Measurements from ENCODE around the gene ATMIN. TPM values are rescaled to one million over a fixed set of nuclear protein-coding genes. Genes with fewer than 3 reads are reported as not detected.

The ATMIN gene
- polyA plus RNA-seq (2013, experiment 1 of 2) = 53.2 TPM
- 52.6 TPM for polyA plus RNA-seq (2013, experiment 2 of 2)

GRCh38 chr16:81035398-81035974 is at the start of gene ATMIN:
Gene ATMIN, plus strand, starts transcription at chr16:81035842. Its CDS starts 29 bp downstream, at chr16:81035871.
- H3K36me3 ChIP-seq (ENCODE audit: insufficient read depth, low read length) = peaks cover 32% of the 10 kb centered on the region
- H3K4me1 ChIP-seq (ENCODE audit: insufficient read depth, low read length) = no peaks in the 10 kb centered on the region; the same call in 1 of the 2 replicates
- no peaks in the 10 kb centered on the region for H3K27me3 ChIP-seq (ENCODE audit: insufficient read depth, low read length)
- 9% methylated on average over 54 of the region's 54 CpGs for WGBS
- peak within 1 kb of the TSS; percentile 89 for H3K4me3 ChIP-seq (ENCODE audit: low read length)
- peak within 1 kb of the TSS; percentile 54; the same call in 1 of the 2 replicates for H3K27ac ChIP-seq (ENCODE audit: low read depth, low read length)
- H3K9me3 ChIP-seq (ENCODE audit: insufficient read depth, low read depth, low read length) = peaks cover 4% of the 10 kb centered on the region; the same call in 1 of the 2 replicates
- H3K9ac ChIP-seq (ENCODE audit: low read depth, low read length) = peak within 1 kb of the TSS; percentile 95

GRCh38 chr16:80986557-80986956 is 49.1 kb upstream of the ATMIN start:
- H3K36me3 ChIP-seq (ENCODE audit: insufficient read depth, low read length) = no peaks in the 10 kb centered on the region
- no peaks in the 10 kb centered on the region for H3K9me3 ChIP-seq (ENCODE audit: insufficient read depth, low read depth, low read length)
- H3K9ac ChIP-seq (ENCODE audit: low read depth, low read length) = no peak overlapping the region
- 77% methylated on average over 2 of the region's 2 CpGs for WGBS
- no peak overlapping the region for H3K27ac ChIP-seq (ENCODE audit: low read depth, low read length)
- 0 out of 2 replicates have a peak, but pooled peaks cover 3% of the 10 kb centered on the region for H3K27me3 ChIP-seq (ENCODE audit: insufficient read depth, low read length)
- no peak overlapping the region for H3K4me3 ChIP-seq (ENCODE audit: low read length)
- peaks cover 31% of the 10 kb centered on the region for H3K4me1 ChIP-seq (ENCODE audit: insufficient read depth, low read length)

- Histone ChIP-seq H3K9me3 (ENCODE audit: insufficient read depth, low read depth, low read length) (no peaks in the 10 kb centered on the region), H3K4me1 (ENCODE audit: insufficient read depth, low read length) (peaks cover 36% of the 10 kb centered on the region), H3K36me3 (ENCODE audit: insufficient read depth, low read length) (no peaks in the 10 kb centered on the region), H3K27ac (ENCODE audit: low read depth, low read length) (no peak overlapping the region), H3K27me3 (ENCODE audit: insufficient read depth, low read length) (0 out of 2 replicates have a peak, but pooled peaks cover 3% of the 10 kb centered on the region), H3K9ac (ENCODE audit: low read depth, low read length) (no peak overlapping the region), H3K4me3 (ENCODE audit: low read length) (no peak overlapping the region)
- WGBS = 73% methylated on average over 7 of the region's 7 CpGs
Observed at GRCh38 chr16:80988756-80989155, 46.9 kb upstream of the ATMIN start.

- Histone ChIP-seq H3K27me3 (ENCODE audit: insufficient read depth, low read length) (0 out of 2 replicates have a peak, but pooled peaks cover 3% of the 10 kb centered on the region), H3K9ac (ENCODE audit: low read depth, low read length) (no peak overlapping the region), H3K4me1 (ENCODE audit: insufficient read depth, low read length) (peaks cover 37% of the 10 kb centered on the region), H3K4me3 (ENCODE audit: low read length) (no peak overlapping the region), H3K9me3 (ENCODE audit: insufficient read depth, low read depth, low read length) (no peaks in the 10 kb centered on the region), H3K27ac (ENCODE audit: low read depth, low read length) (no peak overlapping the region), H3K36me3 (ENCODE audit: insufficient read depth, low read length) (no peaks in the 10 kb centered on the region)
- 98% methylated on average over 1 of the region's 2 CpGs for WGBS
Observed at GRCh38 chr16:80989801-80990200, 45.8 kb upstream of the ATMIN start.

- WGBS = 86% methylated on average over 3 of the region's 3 CpGs
- Histone ChIP-seq H3K27ac (ENCODE audit: low read depth, low read length) (no peak overlapping the region), H3K27me3 (ENCODE audit: insufficient read depth, low read length) (0 out of 2 replicates have a peak, but pooled peaks cover 3% of the 10 kb centered on the region), H3K9me3 (ENCODE audit: insufficient read depth, low read depth, low read length) (no peaks in the 10 kb centered on the region), H3K9ac (ENCODE audit: low read depth, low read length) (no peak overlapping the region), H3K36me3 (ENCODE audit: insufficient read depth, low read length) (no peaks in the 10 kb centered on the region; the same call in 1 of the 2 replicates), H3K4me1 (ENCODE audit: insufficient read depth, low read length) (peaks cover 34% of the 10 kb centered on the region), H3K4me3 (ENCODE audit: low read length) (no peak overlapping the region)
Observed at GRCh38 chr16:80990577-80990976, 45.1 kb upstream of the ATMIN start.

- no peaks in the 10 kb centered on the region; the same call in 1 of the 2 replicates for H3K36me3 ChIP-seq (ENCODE audit: insufficient read depth, low read length)
- peaks cover 30% of the 10 kb centered on the region for H3K4me1 ChIP-seq (ENCODE audit: insufficient read depth, low read length)
- no peaks in the 10 kb centered on the region for H3K9me3 ChIP-seq (ENCODE audit: insufficient read depth, low read depth, low read length)
- no peak overlapping the region for H3K4me3 ChIP-seq (ENCODE audit: low read length)
- 0 out of 2 replicates have a peak, but pooled peaks cover 3% of the 10 kb centered on the region for H3K27me3 ChIP-seq (ENCODE audit: insufficient read depth, low read length)
- no peak overlapping the region for H3K9ac ChIP-seq (ENCODE audit: low read depth, low read length)
- no peak overlapping the region for H3K27ac ChIP-seq (ENCODE audit: low read depth, low read length)
- WGBS = 94% methylated on average over 2 of the region's 2 CpGs
Observed at GRCh38 chr16:80990978-80991377, 44.7 kb upstream of the ATMIN start.

GRCh38 chr16:80991792-80992430 is 43.7 kb upstream of the ATMIN start:
- no peak overlapping the region for H3K9ac ChIP-seq (ENCODE audit: low read depth, low read length)
- H3K4me3 ChIP-seq (ENCODE audit: low read length) = no peak overlapping the region
- H3K9me3 ChIP-seq (ENCODE audit: insufficient read depth, low read depth, low read length) = no peaks in the 10 kb centered on the region
- WGBS = 97% methylated on average over 2 of the region's 6 CpGs
- no peaks in the 10 kb centered on the region for H3K27me3 ChIP-seq (ENCODE audit: insufficient read depth, low read length)
- peaks cover 21% of the 10 kb centered on the region for H3K4me1 ChIP-seq (ENCODE audit: insufficient read depth, low read length)
- H3K27ac ChIP-seq (ENCODE audit: low read depth, low read length) = no peak overlapping the region
- H3K36me3 ChIP-seq (ENCODE audit: insufficient read depth, low read length) = peaks cover 4% of the 10 kb centered on the region; the same call in 1 of the 2 replicates

- no peak overlapping the region for H3K27ac ChIP-seq (ENCODE audit: low read depth, low read length)
- peaks cover 4% of the 10 kb centered on the region; the same call in 1 of the 2 replicates for H3K36me3 ChIP-seq (ENCODE audit: insufficient read depth, low read length)
- H3K9ac ChIP-seq (ENCODE audit: low read depth, low read length) = no peak overlapping the region
- 0 out of 2 replicates have a peak, but pooled peaks cover 12% of the 10 kb centered on the region for H3K4me1 ChIP-seq (ENCODE audit: insufficient read depth, low read length)
- no peak overlapping the region for H3K4me3 ChIP-seq (ENCODE audit: low read length)
- 30% methylated on average over 2 of the region's 3 CpGs for WGBS
- H3K9me3 ChIP-seq (ENCODE audit: insufficient read depth, low read depth, low read length) = no peaks in the 10 kb centered on the region
- no peaks in the 10 kb centered on the region for H3K27me3 ChIP-seq (ENCODE audit: insufficient read depth, low read length)
Observed at GRCh38 chr16:80992676-80993293, 42.9 kb upstream of the ATMIN start.

- Histone ChIP-seq H3K4me1 (ENCODE audit: insufficient read depth, low read length) (0 out of 2 replicates have a peak, but pooled peaks cover 7% of the 10 kb centered on the region), H3K27me3 (ENCODE audit: insufficient read depth, low read length) (no peaks in the 10 kb centered on the region), H3K36me3 (ENCODE audit: insufficient read depth, low read length) (peaks cover 4% of the 10 kb centered on the region; the same call in 1 of the 2 replicates), H3K27ac (ENCODE audit: low read depth, low read length) (peak overlapping the region; percentile 38), H3K9me3 (ENCODE audit: insufficient read depth, low read depth, low read length) (no peaks in the 10 kb centered on the region), H3K9ac (ENCODE audit: low read depth, low read length) (no peak overlapping the region; the same call in 1 of the 2 replicates), H3K4me3 (ENCODE audit: low read length) (no peak overlapping the region)
- WGBS = 54% methylated on average over 6 of the region's 6 CpGs
Observed at GRCh38 chr16:80993307-80993706, 42.3 kb upstream of the ATMIN start.

- Histone ChIP-seq H3K9ac (ENCODE audit: low read depth, low read length) (no peak overlapping the region; the same call in 1 of the 2 replicates), H3K27me3 (ENCODE audit: insufficient read depth, low read length) (no peaks in the 10 kb centered on the region), H3K27ac (ENCODE audit: low read depth, low read length) (peak overlapping the region; percentile 38), H3K9me3 (ENCODE audit: insufficient read depth, low read depth, low read length) (no peaks in the 10 kb centered on the region), H3K36me3 (ENCODE audit: insufficient read depth, low read length) (peaks cover 4% of the 10 kb centered on the region; the same call in 1 of the 2 replicates), H3K4me3 (ENCODE audit: low read length) (no peak overlapping the region), H3K4me1 (ENCODE audit: insufficient read depth, low read length) (0 out of 2 replicates have a peak, but pooled peaks cover 6% of the 10 kb centered on the region)
Observed at GRCh38 chr16:80993834-80994233, 41.8 kb upstream of the ATMIN start.

GRCh38 chr16:80994451-80994850 is 41.2 kb upstream of the ATMIN start:
- H3K9me3 ChIP-seq (ENCODE audit: insufficient read depth, low read depth, low read length) = no peaks in the 10 kb centered on the region
- H3K9ac ChIP-seq (ENCODE audit: low read depth, low read length) = no peak overlapping the region
- H3K27ac ChIP-seq (ENCODE audit: low read depth, low read length) = no peak overlapping the region
- peaks cover 4% of the 10 kb centered on the region; the same call in 1 of the 2 replicates for H3K36me3 ChIP-seq (ENCODE audit: insufficient read depth, low read length)
- 0 out of 2 replicates have a peak, but pooled peaks cover 6% of the 10 kb centered on the region for H3K4me1 ChIP-seq (ENCODE audit: insufficient read depth, low read length)
- no peaks in the 10 kb centered on the region for H3K27me3 ChIP-seq (ENCODE audit: insufficient read depth, low read length)
- no peak overlapping the region for H3K4me3 ChIP-seq (ENCODE audit: low read length)

Measured in HUES64 (cell line).